CD14-positive monocyte (primary cell): ENCODE measurements around the gene ERVV-1. TPM values are rescaled to one million over a fixed set of nuclear protein-coding genes. Genes with fewer than 3 reads are reported as not detected.

ENCODE experiments used
- DNase-seq, 3 donors: peaks; one replicate each; pipeline ENCODE4 v3.0.0-alpha.2; 2011 to 2022
- H2AFZ ChIP-seq: 2 replicates; pipeline ENCODE4 v1.6.0; 2012; ENCODE audit warnings: mild to moderate bottlenecking, low read depth, low read length, inconsistent platforms; ENCODE audit not compliant: insufficient read depth, poor library complexity, severe bottlenecking
- H3K27ac ChIP-seq, 2 donors: 1 replicate in 1 of 2; 2 replicates in 1 of 2; pipeline ENCODE4 v1.5.1; 2012 to 2013; ENCODE audit warnings: low read length in 2 of 2, control low read depth in 1 of 2, inconsistent platforms in 1 of 2, low read depth in 1 of 2, mild to moderate bottlenecking in 1 of 2
- H3K27me3 ChIP-seq, 2 donors: one replicate each; pipeline versions ENCODE4 v1.6.0 to v1.6.1; 2011 to 2013; ENCODE audit warnings: low read length in 2 of 2; ENCODE audit not compliant: control insufficient read depth in 2 of 2, insufficient read depth in 2 of 2
- H3K36me3 ChIP-seq, 2 donors: replicated peaks in 1 of 2; 1 replicate in 1 of 2; 2 replicates in 1 of 2; pipeline versions ENCODE4 v1.5.1 to v1.6.1; 2012 to 2013; ENCODE audit warnings: low read length in 2 of 2, control low read depth in 1 of 2, inconsistent platforms in 1 of 2, mild to moderate bottlenecking in 1 of 2; ENCODE audit not compliant: insufficient read depth in 2 of 2, control insufficient read depth in 1 of 2
- H3K4me1 ChIP-seq, 2 donors: 1 replicate in 1 of 2; 2 replicates in 1 of 2; pipeline versions ENCODE4 v1.5.1 to v1.6.1; 2012 to 2013; ENCODE audit warnings: low read length in 2 of 2, control low read depth in 1 of 2, inconsistent platforms in 1 of 2, mild to moderate bottlenecking in 1 of 2, moderate library complexity in 1 of 2; ENCODE audit not compliant: insufficient read depth in 2 of 2, control insufficient read depth in 1 of 2
- H3K4me2 ChIP-seq: replicated peaks from 2 replicates; pipeline ENCODE3; 2012; ENCODE audit warnings: low read length, moderate library complexity, mild to moderate bottlenecking; ENCODE audit not compliant: poor library complexity, severe bottlenecking; ENCODE audit errors: extremely low read depth
- H3K4me3 ChIP-seq, 3 experiments: fragments of 200-600 bp in 1 of 3; sonication (generic) in 1 of 3; replicated peaks in 1 of 3; 1 replicate in 2 of 3; 2 replicates in 1 of 3; pipeline ENCODE4 v1.5.1; 2011 to 2013; ENCODE audit warnings: low read length in 3 of 3, mild to moderate bottlenecking in 3 of 3, control low read depth in 2 of 3, low read depth in 2 of 3, inconsistent platforms in 1 of 3, moderate library complexity in 1 of 3
- H3K79me2 ChIP-seq: 2 replicates; pipeline ENCODE4 v1.6.0; 2012; ENCODE audit warnings: mild to moderate bottlenecking, control low read depth, inconsistent platforms, low read length, moderate library complexity; ENCODE audit not compliant: insufficient read depth
- H3K9ac ChIP-seq: 2 replicates; pipeline ENCODE4 v1.6.0; 2017; ENCODE audit warnings: low read length, mild to moderate bottlenecking; ENCODE audit not compliant: insufficient read depth, poor library complexity, severe bottlenecking
- H3K9me3 ChIP-seq, 2 donors: replicated peaks in 1 of 2; 1 replicate in 1 of 2; 2 replicates in 1 of 2; pipeline versions ENCODE4 v1.5.1 to v1.6.1; 2012 to 2013; ENCODE audit warnings: low read length in 2 of 2, control low read depth in 1 of 2; ENCODE audit not compliant: control insufficient read depth in 1 of 2, insufficient read depth in 1 of 2
- H4K20me1 ChIP-seq: 2 replicates; pipeline ENCODE4 v1.6.0; 2012; ENCODE audit warnings: mild to moderate bottlenecking, low read length, control low read depth, moderate library complexity; ENCODE audit not compliant: insufficient read depth
- H3K27ac Mint-ChIP-seq, 7 donors: one replicate each; pipeline ENCODE4 v1.8.0; 2020; ENCODE audit warnings: mild to moderate bottlenecking in 7 of 7, mixed read lengths in 7 of 7, moderate library complexity in 6 of 7, inconsistent platforms in 2 of 7
- H3K27me3 Mint-ChIP-seq, 3 donors: one replicate each; pipeline ENCODE4 v1.8.0; 2021 to 2022; ENCODE audit warnings: low read depth in 3 of 3, mild to moderate bottlenecking in 3 of 3, mixed read lengths in 3 of 3, moderate library complexity in 3 of 3, inconsistent platforms in 1 of 3
- H3K36me3 Mint-ChIP-seq, 2 donors: one replicate each; pipeline ENCODE4 v1.8.0; 2020; ENCODE audit warnings: mixed read lengths in 2 of 2, inconsistent platforms in 1 of 2, mild to moderate bottlenecking in 1 of 2
- H3K4me1 Mint-ChIP-seq: one replicate; pipeline ENCODE4 v1.8.0; 2020; ENCODE audit warnings: mild to moderate bottlenecking, mixed read lengths
- H3K4me3 Mint-ChIP-seq, 2 donors: one replicate each; pipeline ENCODE4 v1.8.0; 2020; ENCODE audit warnings: mild to moderate bottlenecking in 2 of 2, mixed read lengths in 2 of 2, moderate library complexity in 1 of 2
- H3K9me3 Mint-ChIP-seq, 7 donors: one replicate each; pipeline ENCODE4 v1.8.0; 2020 to 2022; ENCODE audit warnings: mixed read lengths in 7 of 7, mild to moderate bottlenecking in 6 of 7, moderate library complexity in 6 of 7, inconsistent platforms in 2 of 7
- CTCF ChIP-seq: fragments of 200-600 bp; IDR thresholded peaks from one replicate; pipeline ENCODE4 v1.8.0; 2022; ENCODE audit warnings: antibody characterized with exemption, mild to moderate bottlenecking
- WGBS: methylation state at CpG from one replicate; pipeline ENCODE4 v1.1.5; 2013; ENCODE audit warnings: missing lambda C conversion rate; ENCODE audit not compliant: insufficient coverage; 5-methylcytosine and 5-hydroxymethylcytosine counted together
- intact Hi-C, 2 donors: fragments of 100-400 bp; cut with micrococcal nuclease; formaldehyde crosslinking; loops; one replicate each; pipeline versions ENCODE4 v1.15.0 to v1.15.1; 2023
- polyA plus RNA-seq, 3 donors: library from polyadenylated mRNA; depleted of rRNA in 1 of 3; unstranded in 2 of 3; stranded (reverse) in 1 of 3; fragments of 300-500 nt in 2 of 3; fragments of >200 nt in 1 of 3; fragmentation: Illumina TruSeq in 2 of 3; gene quantifications; 1 replicate in 2 of 3; 2 replicates in 1 of 3; pipeline ENCODE4 v1.2.3, GENCODE V29; 2012 to 2021

ERVV-1 gene
- polyA plus RNA-seq, 3 donors, result not detected

- Histone ChIP-seq H3K36me3 (no peaks in the 10 kb centered on the region), H3K27ac (no peak overlapping the region), H3K4me1 (no peaks in the 10 kb centered on the region), H3K79me2 (no peaks in the 10 kb centered on the region), H3K9ac (no peak overlapping the region), H3K9me3 (peaks cover 83 to 87% of the 10 kb centered on the region in 2 donors), H2AFZ (no peak overlapping the region), H3K27me3 (no peaks in the 10 kb centered on the region), H3K4me2 (no peak overlapping the region), H4K20me1 (no peaks in the 10 kb centered on the region), H3K4me3 (no peak overlapping the region)
- Mint-ChIP-seq H3K4me3 (no peak overlapping the region), H3K27me3 (peaks cover 0 to 3% (median 1%) of the 10 kb centered on the region in 3 donors), H3K27ac (no peak overlapping the region), H3K9me3 (peaks cover 37 to 87% (median 81%) of the 10 kb centered on the region in 7 donors), H3K4me1 (no peaks in the 10 kb centered on the region), H3K36me3 (no peaks in the 10 kb centered on the region)
- DNase-seq, result no peak
- intact Hi-C loops, result no loop called here
- no peak for TF ChIP-seq CTCF
- 100% methylated on average over 1 of the region's 6 CpGs for WGBS
Observed at GRCh38 chr19:53012006-53012405, 1.7 kb upstream of the ERVV-1 start.

DNA sequence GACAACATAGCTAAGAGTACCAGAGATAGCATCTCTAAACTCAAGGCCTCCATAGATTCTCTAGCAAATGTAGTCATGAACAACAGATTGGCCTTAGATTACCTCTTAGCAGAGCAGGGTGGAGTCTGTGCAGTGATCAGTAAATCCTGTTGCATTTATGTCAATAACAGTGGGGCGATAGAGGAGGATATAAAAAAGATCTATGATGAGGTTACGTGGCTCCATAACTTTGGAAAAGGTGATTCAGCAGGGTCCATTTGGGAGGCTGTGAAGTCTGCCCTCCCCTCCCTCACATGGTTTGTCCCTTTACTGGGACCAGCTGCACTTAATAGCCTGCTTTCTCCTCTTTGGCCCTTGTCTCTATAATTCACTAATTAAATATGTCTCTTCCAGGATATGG is 1.4 kb downstream of the ERVV-1 start:
- Histone ChIP-seq H3K27me3 (no peaks in the 10 kb centered on the region), H3K27ac (no peak overlapping the region), H3K9me3 (peaks cover 73 to 85% of the 10 kb centered on the region in 2 donors), H2AFZ (no peak overlapping the region), H3K36me3 (no peaks in the 10 kb centered on the region), H3K4me3 (no peak overlapping the region), H4K20me1 (no peaks in the 10 kb centered on the region), H3K4me2 (no peak overlapping the region), H3K79me2 (no peaks in the 10 kb centered on the region), H3K9ac (no peak overlapping the region), H3K4me1 (no peaks in the 10 kb centered on the region)
- intact Hi-C loops, result no loop called here
- Mint-ChIP-seq H3K36me3 (no peaks in the 10 kb centered on the region), H3K9me3 (peaks cover 32 to 80% (median 76%) of the 10 kb centered on the region in 7 donors), H3K4me1 (no peaks in the 10 kb centered on the region), H3K27me3 (peaks cover 0 to 3% (median 1%) of the 10 kb centered on the region in 3 donors), H3K4me3 (no peak overlapping the region), H3K27ac (no peak overlapping the region)
- DNase-seq, result no peak
- WGBS, result no CpG with 5 or more reads among the region's 2 CpGs
- TF ChIP-seq CTCF, result no peak
